Midbrain (tissue), 1 donor: ENCODE data around the gene PPM1D.
A peak's percentile ranks its signal among the peaks of the same experiment; 100 is the strongest.
"Not testable (repeated sequence)": the region's sequence is repeated elsewhere in the genome, so short reads cannot be mapped to it uniquely, and the experiment has no call there.

ENCODE experiments used
- DNase-seq: peaks from one replicate; lab custom pipeline; 2025; lab: John Stamatoyannopoulos, UW

Gene PPM1D

GRCh38 chr17:60599620-60600489 lies at the start of gene PPM1D:
Gene PPM1D, plus strand, starts transcription at chr17:60600193. Its CDS starts 222 bp downstream, at chr17:60600415.
- peak; percentile 99 for DNase-seq

DNA sequence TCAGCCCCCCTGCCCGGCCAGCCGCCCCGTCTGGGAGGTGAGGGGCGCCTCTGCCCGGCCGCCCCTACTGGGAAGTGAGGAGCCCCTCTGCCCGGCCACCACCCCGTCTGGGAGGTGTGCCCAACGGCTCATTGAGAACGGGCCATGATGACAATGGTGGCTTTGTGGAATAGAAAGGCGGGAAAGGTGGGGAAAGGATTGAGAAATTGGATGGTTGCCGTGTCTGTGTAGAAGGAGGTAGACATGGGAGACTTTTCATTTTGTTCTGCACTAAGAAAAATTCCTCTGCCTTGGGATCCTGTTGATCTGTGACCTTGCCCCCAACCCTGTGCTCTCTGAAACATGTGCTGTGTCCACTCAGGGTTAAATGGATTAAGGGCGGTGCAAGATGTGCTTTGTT lies 47.7 kb upstream of the PPM1D start:
- DNase-seq = not testable (repeated sequence)

DNA sequence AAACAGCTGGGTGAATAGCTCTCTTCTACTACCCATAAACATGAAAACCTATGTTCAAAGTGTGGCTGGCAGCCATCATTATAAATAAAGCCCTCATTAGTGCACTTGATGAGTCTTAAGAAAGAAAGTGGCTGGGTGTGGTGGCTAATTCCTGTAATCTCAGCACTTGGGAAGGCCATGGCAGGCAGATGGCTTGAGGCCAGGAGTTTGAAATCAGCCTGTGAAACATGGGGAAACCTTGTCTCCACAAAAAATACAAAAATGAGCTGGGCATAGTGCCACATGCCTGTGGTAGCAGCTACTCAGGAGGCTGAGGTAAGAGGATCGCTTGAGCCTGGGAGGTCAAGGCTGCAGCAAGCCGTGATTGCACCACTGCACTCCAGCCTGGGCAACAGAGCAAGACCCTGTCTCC lies 45.6 kb upstream of the PPM1D start:
- DNase-seq = no peak

DNA sequence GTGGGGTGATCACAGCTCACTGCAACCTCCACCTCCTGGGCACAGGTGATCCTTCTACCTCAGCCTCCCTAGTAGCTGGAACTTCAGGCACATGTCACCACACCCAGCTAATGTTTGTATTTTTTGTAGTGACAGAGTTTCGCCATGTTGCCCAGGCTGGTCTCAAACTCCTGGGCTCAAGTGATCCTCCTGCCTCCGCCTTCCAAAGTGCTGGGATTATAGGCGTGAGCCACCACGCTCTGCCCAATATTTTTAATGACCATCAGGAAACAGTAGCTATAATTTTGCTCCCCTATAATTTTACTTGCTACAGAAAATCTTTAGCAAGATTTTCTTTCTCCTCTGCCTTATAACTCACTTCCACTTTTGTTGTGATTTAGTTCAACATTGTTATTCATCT lies 44.2 kb upstream of the PPM1D start:
- no peak for DNase-seq

- DNase-seq = no peak
These were observed 42.2 kb upstream of the PPM1D start for GRCh38 chr17:60557805-60558204.

DNA sequence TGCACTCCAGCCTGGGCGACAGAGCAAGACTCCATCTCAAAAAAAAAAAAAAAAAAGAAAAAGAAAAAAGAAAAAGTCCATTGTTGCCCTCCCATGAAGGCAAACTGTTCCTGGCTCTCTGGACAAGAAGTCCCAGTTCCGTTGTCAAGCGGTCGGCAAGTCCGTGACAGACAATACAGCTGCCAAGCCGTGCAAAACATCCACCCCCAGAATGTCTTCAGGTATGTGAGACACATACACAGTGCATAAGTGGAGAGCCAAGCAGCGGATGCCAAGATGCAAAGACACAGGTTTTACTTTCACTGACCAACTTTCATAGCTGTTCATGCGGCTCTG lies 40.4 kb upstream of the PPM1D start:
- DNase-seq = no peak

DNA sequence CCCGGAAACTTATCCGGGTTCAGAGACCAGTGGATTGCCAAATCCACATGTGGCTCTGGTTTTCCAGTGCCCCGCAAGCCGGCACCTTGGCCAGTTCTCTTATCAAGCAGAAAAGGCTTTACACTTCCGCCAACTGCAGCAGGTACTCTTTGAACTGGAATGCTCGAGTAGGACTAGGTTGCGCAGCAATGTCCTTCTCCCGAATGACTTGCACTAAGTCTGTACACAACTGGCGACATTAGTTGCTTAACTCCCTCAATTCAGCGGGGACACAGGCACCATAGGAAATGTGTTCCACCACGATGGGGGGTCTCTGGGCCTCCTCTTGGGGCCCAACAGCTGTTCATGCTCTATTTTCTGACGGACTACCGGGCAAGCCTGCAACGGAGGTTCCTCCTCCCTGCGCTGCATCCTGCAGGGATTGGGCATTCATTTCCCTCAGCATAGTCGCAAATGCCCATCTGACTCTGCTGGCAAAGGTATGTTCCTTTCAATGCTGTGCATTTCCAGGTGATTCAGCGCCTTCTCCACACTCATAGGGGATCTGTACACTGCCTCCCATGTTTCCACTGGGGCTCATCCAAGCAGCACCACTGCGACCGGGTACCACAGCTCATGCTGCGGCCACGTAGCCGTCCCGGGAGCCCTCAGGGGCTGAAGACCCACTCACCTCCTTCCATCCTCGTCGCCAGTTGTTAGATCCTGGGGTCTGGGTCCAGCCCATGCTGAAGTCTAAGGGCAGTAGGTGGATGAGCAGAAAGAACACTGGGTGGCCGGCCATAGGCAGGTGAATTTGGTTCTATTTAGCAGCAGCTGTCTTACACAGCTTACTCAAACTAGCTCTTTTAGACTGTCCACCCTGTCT lies 39.8 kb upstream of the PPM1D start:
- no peak for DNase-seq

DNA sequence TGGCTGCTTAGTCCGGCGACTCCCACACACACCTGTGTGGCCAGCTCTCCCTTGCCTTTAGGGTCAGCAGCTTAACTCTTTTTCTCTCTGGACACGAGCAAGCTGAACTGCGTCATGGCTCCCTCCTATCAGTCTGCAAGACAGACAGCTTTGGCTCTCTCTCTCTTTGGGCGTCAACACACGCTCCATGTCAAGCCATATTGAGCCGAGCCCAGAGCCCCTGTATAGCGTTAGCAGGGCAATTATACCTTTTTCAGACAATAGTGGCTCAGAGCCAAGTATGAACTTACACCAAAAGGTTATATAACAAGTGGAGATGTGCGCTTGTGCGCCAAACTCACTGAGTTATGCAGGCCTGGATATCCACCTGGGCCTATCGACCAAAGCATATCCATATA lies 39.1 kb upstream of the PPM1D start:
- no peak for DNase-seq

DNA sequence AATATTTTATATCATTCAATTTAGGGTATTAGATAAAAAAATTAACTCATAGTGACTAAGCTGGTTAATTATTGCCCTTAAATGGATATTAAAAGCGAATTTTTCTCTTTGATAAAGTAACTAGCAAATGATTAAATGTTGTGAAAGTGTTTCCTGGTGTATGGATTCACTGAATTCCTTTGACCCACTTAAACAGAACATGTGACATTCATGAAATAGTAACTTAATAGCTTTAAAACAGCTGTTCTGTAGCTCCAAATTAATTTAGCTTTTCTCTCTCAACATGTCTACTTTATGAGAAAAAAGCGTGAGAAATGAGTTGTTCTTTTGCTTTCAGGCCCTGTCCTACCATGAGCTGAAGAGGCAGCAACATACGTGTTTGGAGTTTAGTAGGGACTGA lies 37.6 kb upstream of the PPM1D start:
- no peak for DNase-seq

DNA sequence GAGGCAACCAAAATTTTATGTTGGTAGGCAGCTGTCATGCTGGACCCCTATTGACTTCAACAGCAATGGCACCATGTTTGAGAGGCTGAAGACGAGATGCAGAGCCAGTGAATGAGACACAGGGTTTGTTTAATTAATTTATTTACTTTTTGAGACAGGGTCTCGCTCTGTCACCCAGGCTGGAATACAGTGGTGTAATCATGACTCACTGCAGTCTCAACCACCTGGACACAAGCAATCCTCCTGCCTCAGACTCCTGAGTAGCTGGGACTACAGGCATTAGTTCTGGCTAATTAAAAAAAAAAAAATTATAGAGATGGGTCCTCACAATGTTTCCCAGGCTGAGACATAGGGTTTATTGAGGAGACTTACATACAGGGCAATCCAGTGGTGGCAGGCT lies 36.2 kb upstream of the PPM1D start:
- no peak for DNase-seq

DNA sequence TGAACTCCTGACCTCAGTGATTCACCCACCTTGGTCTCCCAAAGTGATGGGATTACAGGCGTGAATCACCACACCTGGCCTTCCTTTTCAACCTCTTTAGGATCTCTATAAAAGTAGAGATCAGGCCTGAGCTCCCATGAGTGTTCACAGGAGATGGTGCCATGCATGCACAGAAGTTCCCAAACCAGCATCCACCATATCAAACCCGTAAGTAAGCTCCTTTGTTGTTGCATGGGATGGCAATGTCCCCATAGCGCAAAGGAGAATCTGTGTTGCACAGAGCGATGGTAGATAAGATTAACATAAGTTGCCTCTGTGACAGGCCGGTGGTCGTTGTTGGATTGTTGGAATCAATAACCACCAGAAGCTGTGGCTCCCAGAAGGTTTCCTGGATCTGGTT lies 34.8 kb upstream of the PPM1D start:
- DNase-seq = no peak

DNA sequence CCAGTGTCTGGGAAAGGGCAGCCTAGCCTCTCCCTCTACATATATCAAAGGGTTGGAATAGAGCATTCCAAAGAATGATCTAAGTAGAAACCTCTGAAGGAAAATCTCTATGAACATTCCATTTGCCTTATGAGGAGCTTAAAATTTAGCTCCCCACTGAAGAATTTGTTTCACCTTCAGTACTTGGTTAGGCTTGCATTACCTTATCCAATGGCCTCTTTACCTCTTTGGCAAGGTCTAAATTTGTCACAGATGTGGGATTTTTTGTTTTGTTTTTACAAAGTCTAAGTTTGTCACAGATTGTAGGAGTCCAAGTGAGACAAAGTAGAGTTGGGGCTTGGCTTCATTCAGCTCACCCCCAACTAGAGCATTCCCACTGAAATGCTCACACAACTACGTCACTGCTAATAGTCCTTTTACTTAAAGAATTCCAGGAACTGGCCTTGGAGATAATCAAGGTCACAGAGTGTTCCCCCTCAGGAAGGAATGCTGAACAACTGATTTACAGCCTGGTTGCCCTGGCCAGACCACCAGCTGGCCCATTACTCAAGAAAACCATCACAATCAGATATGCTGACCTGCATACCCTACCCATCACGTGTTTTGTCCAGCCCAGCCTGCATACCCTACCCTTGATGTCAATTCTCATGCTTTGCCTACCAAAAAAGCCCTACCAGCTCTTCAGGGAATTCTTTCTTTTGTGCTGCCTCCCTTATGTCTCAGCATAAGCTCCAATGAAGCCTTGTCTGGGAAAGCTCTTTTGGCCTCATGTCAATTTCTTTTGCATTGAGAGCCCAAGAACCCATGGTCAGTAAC lies 26.5 kb upstream of the PPM1D start:
- DNase-seq = no peak

GRCh38 chr17:60577147-60577915 lies 22.7 kb upstream of the PPM1D start:
- DNase-seq = peak; percentile 71

DNA sequence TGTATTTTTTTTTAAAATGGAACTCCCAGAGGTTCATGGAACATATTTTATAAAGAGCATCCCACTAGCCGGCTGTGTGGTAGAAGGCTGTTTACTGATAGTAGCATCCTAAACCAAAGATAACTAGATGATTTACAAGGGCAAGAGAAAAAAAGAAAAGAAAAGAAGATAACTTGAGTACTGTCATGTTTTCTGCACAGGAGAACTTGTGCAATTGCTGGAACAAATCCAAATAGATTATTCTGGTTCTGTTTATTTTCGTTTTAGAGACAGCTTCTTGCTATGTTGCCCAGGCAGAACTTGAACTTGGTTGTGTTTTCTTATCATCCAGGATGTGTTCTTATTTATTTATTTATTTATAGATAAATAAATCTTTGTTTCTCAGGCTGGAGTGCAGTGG lies 20.9 kb upstream of the PPM1D start:
- no peak for DNase-seq

DNA sequence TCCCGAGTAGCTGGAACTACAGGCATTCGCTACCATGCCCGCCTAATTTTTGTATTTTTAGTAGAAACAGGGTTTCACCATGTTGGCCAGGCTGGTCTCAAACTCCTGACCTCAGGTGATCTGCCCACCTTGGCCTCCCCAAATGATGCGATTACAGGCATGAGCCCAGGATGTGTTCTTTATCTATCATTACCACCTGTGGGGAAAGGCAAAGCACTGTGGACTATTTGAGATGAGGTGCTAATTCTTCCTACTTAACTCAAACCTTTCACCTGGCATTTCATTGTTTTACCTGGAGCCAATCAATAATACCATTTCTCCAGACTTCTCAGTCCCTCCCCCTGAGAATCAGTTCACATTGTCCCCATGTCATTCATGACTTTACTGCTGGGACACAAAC lies 20.4 kb upstream of the PPM1D start:
- no peak for DNase-seq

DNA sequence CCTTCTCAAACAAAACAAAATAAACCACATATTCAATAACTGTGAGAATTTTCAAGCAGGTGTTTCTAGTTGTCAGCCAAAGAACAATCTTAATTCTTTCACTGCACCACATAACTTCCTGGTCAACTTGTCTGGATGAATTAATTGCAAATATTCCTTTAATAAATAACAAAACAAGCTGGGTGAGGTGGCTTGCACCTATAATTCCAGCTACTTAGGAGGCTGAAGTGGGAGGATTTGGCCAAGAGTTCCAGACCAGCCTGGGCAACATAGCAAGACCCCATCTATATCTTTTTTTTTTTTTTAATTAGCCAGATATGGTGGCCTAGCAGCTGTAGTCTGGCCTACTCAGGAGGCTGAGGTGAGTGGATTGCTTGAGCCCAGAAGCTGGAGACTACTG lies 17.0 kb upstream of the PPM1D start:
- DNase-seq = no peak

DNA sequence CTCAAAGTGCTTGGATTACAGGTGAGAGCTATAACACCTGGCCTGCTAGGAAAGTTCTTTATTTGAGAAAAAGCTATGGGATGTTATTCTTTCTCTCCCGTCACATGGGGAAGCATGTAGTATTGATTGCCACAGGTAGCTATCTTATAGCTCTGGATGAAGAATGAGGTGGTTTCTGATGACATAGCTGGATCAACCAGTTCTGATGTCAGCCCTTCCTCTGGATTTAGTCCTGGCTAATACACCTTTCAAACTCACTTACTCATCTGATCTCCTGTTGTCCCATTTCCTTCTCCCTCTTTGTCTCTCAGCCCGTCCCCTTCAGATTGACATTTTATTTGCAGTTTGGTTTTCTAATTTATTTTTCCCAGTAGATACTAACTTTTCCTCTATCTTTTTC lies 14.1 kb upstream of the PPM1D start:
- DNase-seq = no peak

DNA sequence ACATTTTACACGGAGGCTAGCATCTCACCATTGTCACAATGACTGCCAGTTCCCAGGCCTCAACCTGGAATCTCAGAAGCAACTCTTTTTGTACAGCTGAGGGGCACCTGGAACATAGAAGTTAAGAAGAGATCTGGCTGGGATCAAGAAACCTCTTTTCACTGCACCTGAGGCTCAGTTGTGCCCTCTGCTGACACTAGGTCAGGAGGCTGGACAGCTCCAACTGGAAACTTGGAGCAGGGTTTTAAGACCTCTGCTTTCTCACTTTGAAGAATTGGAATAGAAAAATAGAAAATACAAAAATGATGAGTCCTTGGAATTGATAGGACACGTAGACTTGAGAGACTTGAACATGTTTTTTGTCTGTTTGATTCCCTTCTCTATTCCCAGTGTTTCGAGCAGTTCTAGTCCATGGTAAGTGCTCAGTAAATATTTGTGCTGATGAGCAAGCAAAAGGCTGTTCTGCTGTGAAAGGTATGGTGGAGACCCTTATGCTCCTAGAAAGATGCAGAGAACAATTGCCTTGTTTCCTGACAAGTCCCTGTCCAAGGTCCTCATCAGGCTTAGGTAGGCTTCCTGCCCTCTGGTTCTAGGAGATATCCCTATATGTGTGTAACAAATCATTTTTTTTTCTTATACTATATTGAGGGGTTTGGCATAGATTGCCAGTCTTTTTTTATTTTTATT lies 13.6 kb upstream of the PPM1D start:
- DNase-seq = no peak

- no peak for DNase-seq
These were observed 9.9 kb upstream of the PPM1D start for GRCh38 chr17:60590070-60590469.

DNA sequence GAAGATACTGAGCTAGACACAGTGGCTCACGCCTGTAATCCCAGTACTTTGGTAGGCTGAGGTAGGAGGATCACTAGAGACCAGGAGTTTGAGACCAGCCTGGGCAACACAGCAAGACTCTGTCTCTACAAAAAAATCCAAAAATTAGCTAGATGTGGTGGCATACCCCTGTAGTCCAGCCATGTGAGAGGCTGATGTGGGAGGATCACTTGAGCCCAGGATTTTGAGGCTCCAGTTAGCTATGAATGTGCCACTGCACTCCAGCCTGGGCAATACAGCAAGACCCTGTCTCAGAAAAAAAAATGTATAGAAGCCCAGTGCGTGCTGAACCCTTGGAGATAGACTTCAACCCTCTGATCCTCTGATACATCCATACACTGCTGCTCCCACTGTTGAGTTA lies 7.2 kb upstream of the PPM1D start:
- no peak for DNase-seq

DNA sequence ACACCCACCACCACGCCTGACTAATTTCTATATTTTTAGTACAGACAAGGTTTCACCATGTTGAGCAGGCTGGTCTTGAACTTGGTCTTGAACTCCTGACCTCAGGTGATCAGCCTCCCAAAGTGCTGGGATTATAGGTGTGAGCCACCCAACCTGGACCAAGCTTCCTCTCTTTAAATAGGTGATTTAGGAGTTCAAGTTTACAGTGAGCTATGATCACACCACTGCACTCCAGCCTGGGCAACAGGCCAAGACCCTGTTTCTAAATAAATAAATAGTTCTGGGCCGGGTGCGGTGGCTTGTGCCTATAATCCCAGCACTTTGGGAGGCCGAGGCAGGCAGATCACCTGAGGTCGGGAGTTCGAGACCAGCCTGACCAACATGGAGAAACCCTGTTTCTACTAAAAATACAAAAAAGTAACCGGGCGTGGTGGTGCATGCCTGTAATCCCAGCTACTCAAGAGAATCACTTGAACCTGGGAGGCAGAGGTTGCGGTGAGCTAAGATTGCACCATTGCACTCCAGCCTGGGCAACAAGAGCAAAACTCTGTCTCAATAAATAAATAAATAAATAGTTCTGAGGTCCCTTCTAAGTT lies 6.5 kb upstream of the PPM1D start:
- not testable (repeated sequence) for DNase-seq
